ENCODE results near the gene SLC1A7.

SLC1A7 gene

GRCh38 chr1:53138991-53139884 is 3.2 kb downstream of the SLC1A7 start:
- no peak for TF ChIP-seq JUND (IDR thresholded peaks at IDR 0.05; ENCODE audit: low read depth)
- in situ Hi-C loops (cut with HindIII; ENCODE audit: low pct_unique_long_range_greater_than_20kb, low sequenced_read_pairs) = no loop called here
- no peak for DNase-seq (ENCODE audit: low read depth in 1 of 2, low spot score in 1 of 2)

DNA sequence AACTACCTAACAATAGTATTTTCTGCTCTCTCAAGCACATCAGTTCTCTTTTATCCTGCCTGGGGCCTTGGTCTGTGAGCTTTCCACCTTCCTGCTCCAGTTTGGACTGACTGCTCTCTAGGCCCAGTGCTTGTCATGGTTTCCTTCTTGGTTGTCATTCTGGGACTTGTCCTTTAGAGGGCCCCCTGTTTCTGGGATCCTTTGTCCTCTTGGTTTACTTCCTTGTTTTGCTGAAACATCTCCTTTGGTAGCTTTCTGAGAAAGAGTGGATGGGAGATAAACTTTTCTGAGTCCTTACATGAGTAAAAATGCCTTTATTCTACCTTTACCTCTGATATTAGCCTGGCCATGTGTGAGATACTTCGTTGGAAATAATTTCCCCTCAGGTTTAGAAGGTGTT is 4.7 kb downstream of the SLC1A7 start:
- peak in 1 of 2 experiments; percentile 13 for DNase-seq (ENCODE audit: low read depth in 1 of 2, low spot score in 1 of 2)
- no peak for TF ChIP-seq JUND (IDR thresholded peaks at IDR 0.05; ENCODE audit: low read depth)
- in situ Hi-C loops (cut with HindIII; ENCODE audit: low pct_unique_long_range_greater_than_20kb, low sequenced_read_pairs) = no loop called here

GRCh38 chr1:53135735-53136114 is 6.7 kb downstream of the SLC1A7 start:
- no peak for DNase-seq (ENCODE audit: low read depth in 1 of 2, low spot score in 1 of 2)
- TF ChIP-seq JUND (IDR thresholded peaks at IDR 0.05; ENCODE audit: low read depth) = no peak
- in situ Hi-C loops (cut with HindIII; ENCODE audit: low pct_unique_long_range_greater_than_20kb, low sequenced_read_pairs) = no loop called here

DNA sequence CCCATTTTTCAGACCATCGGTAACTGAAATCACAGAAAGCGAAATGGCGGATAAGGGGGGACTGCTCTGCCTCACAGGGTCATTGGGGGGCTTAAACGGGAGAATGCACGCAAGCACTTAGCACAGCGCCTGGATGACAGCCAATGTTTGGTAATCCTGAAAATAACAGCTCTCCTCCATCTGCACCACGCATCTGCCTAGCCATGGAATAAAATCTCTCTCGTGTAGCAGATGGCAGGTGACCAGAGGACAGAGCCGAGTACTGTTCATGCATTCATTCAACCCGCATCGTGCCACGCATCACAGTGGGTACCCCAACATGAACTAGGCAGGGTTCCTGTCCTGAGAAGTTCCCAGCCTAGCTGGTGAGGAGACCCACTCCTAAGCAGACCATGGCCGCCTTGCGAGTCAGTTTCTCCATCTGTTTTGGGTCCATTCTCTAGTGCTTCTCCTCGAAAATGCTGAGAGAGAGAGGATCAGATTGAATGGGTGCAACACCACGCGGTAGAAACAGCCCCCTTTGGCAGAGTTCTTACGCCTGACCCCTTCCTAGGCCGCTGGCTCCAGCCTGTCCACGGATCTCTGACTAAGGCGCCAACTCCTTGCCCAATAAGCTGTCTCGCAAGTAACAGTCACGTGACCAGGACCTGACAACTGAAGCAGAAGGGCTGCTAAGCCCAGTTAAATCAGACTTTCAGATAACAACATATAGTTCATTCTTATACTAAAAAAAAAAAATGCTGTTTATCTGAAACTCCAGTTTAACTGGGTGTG is 7.3 kb downstream of the SLC1A7 start:
- in situ Hi-C loops (cut with HindIII; ENCODE audit: low pct_unique_long_range_greater_than_20kb, low sequenced_read_pairs) = no loop called here
- no peak for DNase-seq (ENCODE audit: low read depth in 1 of 2, low spot score in 1 of 2)
- TF ChIP-seq JUND (IDR thresholded peaks at IDR 0.05; ENCODE audit: low read depth) = no peak

- DNase-seq (ENCODE audit: low read depth in 1 of 2, low spot score in 1 of 2) = no peak
- in situ Hi-C loops (cut with HindIII; ENCODE audit: low pct_unique_long_range_greater_than_20kb, low sequenced_read_pairs) = no loop called here
- no peak for TF ChIP-seq JUND (IDR thresholded peaks at IDR 0.05; ENCODE audit: low read depth)
These were observed 8.4 kb downstream of the SLC1A7 start for GRCh38 chr1:53134042-53134485.

DNA sequence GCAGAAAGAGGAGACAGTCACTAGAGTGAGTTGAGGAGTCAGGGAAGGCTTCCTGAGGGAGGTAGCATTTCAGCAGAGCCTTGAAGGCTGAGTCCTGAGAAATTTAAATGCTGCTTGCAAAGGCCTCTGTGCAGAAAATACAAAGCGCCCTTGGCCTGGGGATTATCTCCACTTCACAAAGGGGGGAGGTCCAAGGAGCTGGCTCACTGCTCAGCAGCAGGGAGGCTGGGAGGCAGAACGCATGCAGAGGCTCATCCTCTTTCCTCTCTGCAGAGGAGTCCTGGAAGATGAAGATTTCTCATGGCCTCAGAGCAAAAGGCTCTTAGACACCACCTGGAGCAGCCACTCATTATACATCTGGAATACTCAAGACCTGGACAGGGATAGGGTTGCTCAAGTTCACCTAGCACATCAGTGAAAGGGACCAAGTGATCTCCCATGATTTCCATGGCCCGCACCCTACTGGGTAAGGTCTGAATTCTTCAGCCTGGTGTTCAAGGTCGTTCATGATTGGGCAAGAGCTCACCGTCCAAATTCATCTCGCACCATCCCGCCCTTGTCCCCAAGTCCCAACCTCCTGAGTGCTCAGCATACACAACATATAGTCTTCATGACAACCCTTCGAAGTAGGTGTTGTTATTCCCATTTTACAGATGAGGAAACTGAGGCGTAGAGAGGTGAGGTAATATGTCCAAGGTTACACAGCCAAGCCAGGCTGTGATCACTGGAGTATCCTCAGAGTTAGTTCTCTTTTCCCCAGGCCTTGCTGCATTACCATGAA is 9.0 kb downstream of the SLC1A7 start:
- in situ Hi-C loops (cut with HindIII; ENCODE audit: low pct_unique_long_range_greater_than_20kb, low sequenced_read_pairs) = no loop called here
- no peak for TF ChIP-seq JUND (IDR thresholded peaks at IDR 0.05; ENCODE audit: low read depth)
- no peak for DNase-seq (ENCODE audit: low read depth in 1 of 2, low spot score in 1 of 2)

DNA sequence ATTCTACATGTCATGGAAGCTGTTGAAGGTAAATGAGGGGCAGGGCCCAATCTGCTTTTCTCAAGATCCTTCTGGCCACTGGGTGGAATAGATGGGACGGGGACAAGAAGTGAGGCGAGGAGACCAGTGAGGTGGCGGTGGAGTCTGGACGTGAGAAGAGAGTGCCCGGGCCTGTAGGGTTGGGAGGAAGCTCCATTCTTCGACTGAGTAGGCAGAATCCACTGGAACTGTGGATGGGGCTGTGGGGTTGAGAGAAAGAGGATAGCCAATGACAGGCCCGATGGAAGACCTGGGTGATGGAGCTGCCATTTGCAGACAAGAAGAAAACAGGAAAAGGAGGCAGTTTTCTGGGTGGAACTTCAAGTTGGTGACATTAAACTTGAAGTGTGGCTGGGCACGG is 10.3 kb downstream of the SLC1A7 start:
- in situ Hi-C loops (cut with HindIII; ENCODE audit: low pct_unique_long_range_greater_than_20kb, low sequenced_read_pairs) = no loop called here
- DNase-seq (ENCODE audit: low read depth in 1 of 2, low spot score in 1 of 2) = no peak
- TF ChIP-seq JUND (IDR thresholded peaks at IDR 0.05; ENCODE audit: low read depth) = no peak

GRCh38 chr1:53131590-53131938 is 10.9 kb downstream of the SLC1A7 start:
- TF ChIP-seq JUND (IDR thresholded peaks at IDR 0.05; ENCODE audit: low read depth) = no peak
- no peak for DNase-seq (ENCODE audit: low read depth in 1 of 2, low spot score in 1 of 2)
- in situ Hi-C loops (cut with HindIII; ENCODE audit: low pct_unique_long_range_greater_than_20kb, low sequenced_read_pairs) = no loop called here

DNA sequence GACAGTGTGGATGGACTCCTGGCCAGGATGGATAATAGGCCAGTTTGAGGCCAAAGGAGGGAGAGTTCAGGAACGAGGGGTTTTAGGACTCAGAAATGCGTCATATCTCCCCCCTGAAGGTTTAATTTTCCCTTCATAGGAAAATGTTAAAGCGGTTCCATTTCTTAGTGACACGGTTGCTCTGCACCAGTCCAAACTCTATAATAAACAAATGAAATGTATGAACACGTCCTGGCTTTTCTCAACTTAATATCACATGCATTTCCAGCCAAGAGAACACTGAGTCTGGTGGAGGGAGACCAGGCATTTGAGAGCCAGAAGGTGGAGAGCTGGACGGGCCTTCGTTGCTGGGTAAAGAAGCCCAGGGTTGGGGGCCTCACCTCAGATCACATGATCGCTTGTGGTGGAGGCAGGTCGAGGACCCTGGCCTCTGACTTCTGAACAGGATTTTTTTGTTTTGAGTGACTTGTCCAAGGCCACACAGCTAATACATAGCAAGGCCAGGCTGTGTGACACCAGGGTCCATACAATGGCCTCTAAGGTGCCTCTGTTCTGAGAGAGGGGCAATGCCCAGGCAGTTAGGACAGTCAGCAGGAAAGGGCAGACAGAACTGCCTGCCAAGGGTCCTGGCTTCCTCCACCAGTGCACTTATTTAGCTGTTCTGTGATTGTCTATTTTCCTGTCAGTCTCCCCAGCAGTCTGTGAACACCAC is 11.4 kb downstream of the SLC1A7 start:
- in situ Hi-C loops (cut with HindIII; ENCODE audit: low pct_unique_long_range_greater_than_20kb, low sequenced_read_pairs) = no loop called here
- no peak for DNase-seq (ENCODE audit: low read depth in 1 of 2, low spot score in 1 of 2)
- TF ChIP-seq JUND (IDR thresholded peaks at IDR 0.05; ENCODE audit: low read depth) = no peak

- in situ Hi-C loops (cut with HindIII; ENCODE audit: low pct_unique_long_range_greater_than_20kb, low sequenced_read_pairs) = no loop called here
- DNase-seq (ENCODE audit: low read depth in 1 of 2, low spot score in 1 of 2) = no peak
- TF ChIP-seq JUND (IDR thresholded peaks at IDR 0.05; ENCODE audit: low read depth) = no peak
These were observed 11.9 kb downstream of the SLC1A7 start for GRCh38 chr1:53130598-53130877.

DNA sequence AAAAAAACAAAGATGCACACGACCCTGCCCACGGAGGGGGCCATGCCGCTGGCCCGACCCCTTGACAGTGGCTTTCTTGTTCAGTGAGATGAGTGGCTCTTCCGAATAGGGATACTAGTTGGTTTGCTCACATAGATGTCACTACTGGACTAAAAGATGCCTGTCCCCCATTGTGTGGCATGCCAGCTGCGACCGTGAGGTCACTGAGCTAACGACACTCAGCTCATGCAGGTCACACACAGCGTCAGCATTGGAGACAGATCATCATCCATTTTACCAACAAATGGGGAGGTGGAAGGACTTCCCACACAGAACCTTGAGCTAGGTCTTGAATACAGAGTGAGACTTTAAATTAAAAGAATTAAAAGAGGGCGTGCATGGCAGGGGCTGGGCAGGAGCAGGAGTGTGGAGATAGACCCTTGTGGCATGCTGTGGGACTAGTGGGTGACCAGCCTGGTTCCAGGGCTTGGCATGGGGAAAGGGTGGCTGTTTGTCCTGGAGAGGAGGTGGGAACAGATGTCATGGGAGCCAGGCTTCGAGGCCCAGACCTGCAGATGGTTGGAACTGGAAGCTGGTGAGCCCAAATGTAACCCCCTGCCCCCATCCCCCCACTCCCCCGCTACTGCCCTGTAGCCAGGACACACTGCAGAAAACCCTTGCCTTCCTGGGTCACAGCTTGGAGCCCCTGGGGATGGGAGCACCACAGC is 12.4 kb downstream of the SLC1A7 start:
- DNase-seq (ENCODE audit: low read depth in 1 of 2, low spot score in 1 of 2) = no peak
- TF ChIP-seq JUND (IDR thresholded peaks at IDR 0.05; ENCODE audit: low read depth) = no peak
- in situ Hi-C loops (cut with HindIII; ENCODE audit: low pct_unique_long_range_greater_than_20kb, low sequenced_read_pairs) = no loop called here

- TF ChIP-seq JUND (IDR thresholded peaks at IDR 0.05; ENCODE audit: low read depth) = no peak
- DNase-seq (ENCODE audit: low read depth in 1 of 2, low spot score in 1 of 2) = no peak
- in situ Hi-C loops (cut with HindIII; ENCODE audit: low pct_unique_long_range_greater_than_20kb, low sequenced_read_pairs) = no loop called here
These were observed 14.0 kb downstream of the SLC1A7 start for GRCh38 chr1:53128401-53128800.
